Keratinocyte (primary cell): ENCODE measurements around the gene CSTB. TPM values are rescaled to one million over a fixed set of nuclear protein-coding genes. Genes with fewer than 3 reads are reported as not detected.

Source experiments
- DNase-seq: peaks from one replicate; pipeline ENCODE4 v3.0.0-alpha.2; 2011; ENCODE audit warnings: low read depth, missing footprints, low spot score
- FAIRE-seq: peaks from 2 replicates; lab custom pipeline; 2011; peaks lifted over from hg19 to GRCh38; lab: Jason Lieb, UNC
- H2AFZ ChIP-seq: 2 replicates; pipeline ENCODE4 v1.6.0; 2012; ENCODE audit warnings: low read length, control low read depth, inconsistent platforms; ENCODE audit not compliant: control insufficient read depth
- H3K27ac ChIP-seq: 2 replicates; pipeline ENCODE4 v1.5.1; 2011; ENCODE audit warnings: low read length; ENCODE audit not compliant: control insufficient read depth, insufficient read depth
- H3K27me3 ChIP-seq: 3 replicates; pipeline ENCODE4 v1.6.0; 2011; ENCODE audit warnings: low read length; ENCODE audit not compliant: control insufficient read depth, insufficient read depth; ENCODE audit errors: extremely low read depth
- H3K36me3 ChIP-seq, 2 experiments: 2 replicates in 1 of 2; 3 replicates in 1 of 2; pipeline ENCODE4 v1.5.1; 2011; ENCODE audit warnings: low read length in 2 of 2, mild to moderate bottlenecking in 1 of 2; ENCODE audit not compliant: control insufficient read depth in 2 of 2, insufficient read depth in 2 of 2; ENCODE audit errors: extremely low read depth in 1 of 2
- H3K4me1 ChIP-seq: 3 replicates; pipeline ENCODE4 v1.5.1; 2011; ENCODE audit warnings: low read length; ENCODE audit not compliant: control insufficient read depth, insufficient read depth; ENCODE audit errors: extremely low read depth
- H3K4me2 ChIP-seq: 3 replicates; pipeline ENCODE4 v1.6.0; 2011; ENCODE audit warnings: low read depth, low read length; ENCODE audit not compliant: control insufficient read depth, insufficient read depth; ENCODE audit errors: extremely low read depth
- H3K4me3 ChIP-seq, 3 experiments: fragments of 200-600 bp in 1 of 3; sonication (generic) in 1 of 3; 2 replicates in 2 of 3; 3 replicates in 1 of 3; pipeline ENCODE4 v1.5.1; 2011 to 2016; ENCODE audit warnings: low read length in 3 of 3, mild to moderate bottlenecking in 3 of 3, control low read depth in 2 of 3, inconsistent platforms in 1 of 3, low read depth in 1 of 3, mixed read lengths in 1 of 3, mixed run types in 1 of 3, moderate library complexity in 1 of 3; ENCODE audit not compliant: control insufficient read depth in 2 of 3, insufficient read depth in 2 of 3; ENCODE audit errors: extremely low read depth in 1 of 3
- H3K79me2 ChIP-seq: 2 replicates; pipeline ENCODE4 v1.6.0; 2012; ENCODE audit warnings: low read length; ENCODE audit not compliant: control insufficient read depth, insufficient read depth
- H3K9ac ChIP-seq: 3 replicates; pipeline ENCODE4 v1.6.0; 2011; ENCODE audit warnings: low read length; ENCODE audit not compliant: control insufficient read depth, insufficient read depth; ENCODE audit errors: extremely low read depth
- H3K9me1 ChIP-seq: 3 replicates; pipeline ENCODE4 v1.6.0; 2011; ENCODE audit warnings: low read length; ENCODE audit not compliant: control insufficient read depth, insufficient read depth; ENCODE audit errors: extremely low read depth
- H3K9me3 ChIP-seq: 2 replicates; pipeline ENCODE4 v1.5.1; 2012; ENCODE audit warnings: low read depth, low read length; ENCODE audit not compliant: control insufficient read depth
- H4K20me1 ChIP-seq: 3 replicates; pipeline ENCODE4 v1.6.0; 2011; ENCODE audit warnings: low read length; ENCODE audit not compliant: control insufficient read depth, insufficient read depth; ENCODE audit errors: extremely low read depth
- CTCF ChIP-seq, 3 experiments: IDR thresholded peaks in 1 of 3; conservative IDR thresholded peaks in 1 of 3; optimal IDR thresholded peaks in 1 of 3; 2 replicates in 2 of 3; 3 replicates in 1 of 3; pipeline versions ENCODE3 to v1.5.1; 2011; ENCODE audit warnings: low read length in 3 of 3, mild to moderate bottlenecking in 3 of 3, moderate library complexity in 2 of 3, control low read depth in 1 of 3, inconsistent platforms in 1 of 3; ENCODE audit not compliant: insufficient read depth in 2 of 3; ENCODE audit errors: extremely low read depth in 1 of 3
- EZH2 ChIP-seq: IDR thresholded peaks from one replicate; pipeline ENCODE4 v1.6.1; 2012; ENCODE audit warnings: inconsistent platforms, mild to moderate bottlenecking, low read length, moderate library complexity
- dilution Hi-C: fragments of 300-500 bp; cut with MboI; formaldehyde crosslinking; loops from one replicate; pipeline ENCODE4 v1.7.0; 2020; ENCODE audit warnings: low sequenced_read_pairs; ENCODE audit not compliant: extremely low pct_ligation_motif_present
- polyA plus RNA-seq, 5 experiments: library from polyadenylated mRNA; depleted of rRNA in 3 of 5; stranded (reverse) in 3 of 5; stranded (forward) in 1 of 5; unstranded in 1 of 5; fragments of >200 nt; gene quantifications; 1 replicate in 1 of 5; 2 replicates in 3 of 5; 3 replicates in 1 of 5; pipeline versions ENCODE4 v1.2.1 to v1.2.3, GENCODE V29; 2011 to 2012; ENCODE audit warnings: missing spikeins in 2 of 5, low read depth in 1 of 5, low replicate concordance in 1 of 5

Gene CSTB
- polyA plus RNA-seq, 1 donor (not counting 4 experiments of a cell fraction or from before 2014, with no cell fraction given), result 126 TPM

GRCh38 chr21:43758111-43758641 lies 17.9 kb downstream of the CSTB start:
- H3K4me2 ChIP-seq, result no peak overlapping the region

GRCh38 chr21:43757601-43758000 lies 18.5 kb downstream of the CSTB start:
- peaks cover 4% of the 10 kb centered on the region for H4K20me1 ChIP-seq
- no peak overlapping the region for H3K9ac ChIP-seq
- H3K4me3 ChIP-seq, result no peak overlapping the region
- DNase-seq (no peak), FAIRE-seq (no peak)
- peaks cover 12% of the 10 kb centered on the region for H3K4me1 ChIP-seq
- TF ChIP-seq CTCF (optimal IDR thresholded peaks at IDR 0.05 in 1 of 3, IDR thresholded peaks at IDR 0.05 in 1 of 3, conservative IDR thresholded peaks at IDR 0.05 in 1 of 3; ENCODE audit: extremely low read depth in 1 of 3, insufficient read depth in 2 of 3, low read length in 3 of 3), result no peak
- TF ChIP-seq EZH2, result no peak
- no peaks in the 10 kb centered on the region for H3K9me3 ChIP-seq
- H3K27me3 ChIP-seq, result no peaks in the 10 kb centered on the region
- no peaks in the 10 kb centered on the region for H3K79me2 ChIP-seq
- dilution Hi-C loops, result no loop called here
- no peak overlapping the region for H3K27ac ChIP-seq
- no peaks in the 10 kb centered on the region for H3K9me1 ChIP-seq
- no peak overlapping the region for H2AFZ ChIP-seq
- H3K36me3 ChIP-seq, result peaks cover 52 to 58% of the 10 kb centered on the region in 2 experiments
- H3K4me2 ChIP-seq, result no peak overlapping the region

More at GRCh38 chr21:43758111-43758641, 17.9 kb downstream of the CSTB start:
- Histone ChIP-seq H3K27ac (no peak overlapping the region), H2AFZ (no peak overlapping the region), H3K9ac (no peak overlapping the region), H3K4me1 (peaks cover 18% of the 10 kb centered on the region), H4K20me1 (peaks cover 7% of the 10 kb centered on the region), H3K79me2 (no peaks in the 10 kb centered on the region), H3K9me3 (no peaks in the 10 kb centered on the region), H3K27me3 (no peaks in the 10 kb centered on the region), H3K36me3 (peaks cover 52% of the 10 kb centered on the region in 2 experiments), H3K4me3 (no peak overlapping the region), H3K9me1 (no peaks in the 10 kb centered on the region)
- TF ChIP-seq CTCF (optimal IDR thresholded peaks at IDR 0.05 in 1 of 3, IDR thresholded peaks at IDR 0.05 in 1 of 3, conservative IDR thresholded peaks at IDR 0.05 in 1 of 3; ENCODE audit: extremely low read depth in 1 of 3, insufficient read depth in 2 of 3, low read length in 3 of 3) (no peak), EZH2 (no peak)
- dilution Hi-C loops, result no loop called here
- FAIRE-seq (no peak), DNase-seq (no peak)
